ENCODE results near the gene C10orf71.

GRCh38 chr10:49370326-49371100 lies 71.5 kb downstream of the C10orf71 start:
- TF ChIP-seq CTCF (IDR thresholded peaks at IDR 0.05) (no peak), POLR2A (IDR thresholded peaks at IDR 0.05) (no peak)
